ENCODE results near the gene HSPA2.

Gene HSPA2

DNA sequence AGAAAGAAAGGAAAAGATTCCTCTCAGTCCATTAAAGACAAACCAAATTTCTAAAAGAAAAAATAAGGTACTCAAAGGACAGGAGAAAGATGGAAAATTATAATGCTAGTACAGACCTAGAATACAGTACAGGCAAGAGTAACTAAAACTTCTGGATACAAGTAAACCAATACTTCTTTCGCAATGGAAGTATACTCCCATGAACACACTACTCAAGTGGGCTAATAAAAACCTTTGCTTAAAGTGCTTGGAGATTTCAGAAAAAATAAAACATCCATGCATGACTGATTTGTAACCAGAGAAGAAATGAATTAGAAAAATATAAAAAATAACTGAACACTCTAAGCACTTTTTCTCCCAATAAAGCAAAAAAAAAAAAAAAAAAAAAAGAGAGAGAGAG, 40.5 kb upstream of the HSPA2 start:
- no peaks in the 10 kb centered on the region for H3K27me3 ChIP-seq (replicated peaks)
- no peak overlapping the region for H3K4me3 ChIP-seq (ENCODE audit: low read depth, low read length)
- no peak for DNase-seq
- H3K36me3 ChIP-seq (replicated peaks), result no peaks in the 10 kb centered on the region
- TF ChIP-seq, protein P1, sequence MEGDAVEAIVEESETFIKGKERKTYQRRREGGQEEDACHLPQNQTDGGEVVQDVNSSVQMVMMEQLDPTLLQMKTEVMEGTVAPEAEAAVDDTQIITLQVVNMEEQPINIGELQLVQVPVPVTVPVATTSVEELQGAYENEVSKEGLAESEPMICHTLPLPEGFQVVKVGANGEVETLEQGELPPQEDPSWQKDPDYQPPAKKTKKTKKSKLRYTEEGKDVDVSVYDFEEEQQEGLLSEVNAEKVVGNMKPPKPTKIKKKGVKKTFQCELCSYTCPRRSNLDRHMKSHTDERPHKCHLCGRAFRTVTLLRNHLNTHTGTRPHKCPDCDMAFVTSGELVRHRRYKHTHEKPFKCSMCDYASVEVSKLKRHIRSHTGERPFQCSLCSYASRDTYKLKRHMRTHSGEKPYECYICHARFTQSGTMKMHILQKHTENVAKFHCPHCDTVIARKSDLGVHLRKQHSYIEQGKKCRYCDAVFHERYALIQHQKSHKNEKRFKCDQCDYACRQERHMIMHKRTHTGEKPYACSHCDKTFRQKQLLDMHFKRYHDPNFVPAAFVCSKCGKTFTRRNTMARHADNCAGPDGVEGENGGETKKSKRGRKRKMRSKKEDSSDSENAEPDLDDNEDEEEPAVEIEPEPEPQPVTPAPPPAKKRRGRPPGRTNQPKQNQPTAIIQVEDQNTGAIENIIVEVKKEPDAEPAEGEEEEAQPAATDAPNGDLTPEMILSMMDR (IDR thresholded peaks at IDR 0.05; ENCODE audit: low read depth, low read length, missing control alignments), result no peak
- no peak overlapping the region for H3K27ac ChIP-seq
- in situ Hi-C loops (cut with HindIII; ENCODE audit: low pct_ligation_motif_present, low sequenced_read_pairs), result no loop called here

- Histone ChIP-seq H3K36me3 (replicated peaks) (no peaks in the 10 kb centered on the region), H3K4me3 (ENCODE audit: low read depth, low read length) (peak overlapping the region; percentile 18), H3K27ac (no peak overlapping the region), H3K27me3 (replicated peaks) (no peaks in the 10 kb centered on the region)
- TF ChIP-seq, protein P1 (IDR thresholded peaks at IDR 0.05; ENCODE audit: low read depth, low read length, missing control alignments), result no peak
- in situ Hi-C loops (cut with HindIII; ENCODE audit: low pct_ligation_motif_present, low sequenced_read_pairs), result no loop called here
- peak; percentile 22 for DNase-seq
These were observed 39.0 kb upstream of the HSPA2 start for GRCh38 chr14:64501411-64502171.

DNA sequence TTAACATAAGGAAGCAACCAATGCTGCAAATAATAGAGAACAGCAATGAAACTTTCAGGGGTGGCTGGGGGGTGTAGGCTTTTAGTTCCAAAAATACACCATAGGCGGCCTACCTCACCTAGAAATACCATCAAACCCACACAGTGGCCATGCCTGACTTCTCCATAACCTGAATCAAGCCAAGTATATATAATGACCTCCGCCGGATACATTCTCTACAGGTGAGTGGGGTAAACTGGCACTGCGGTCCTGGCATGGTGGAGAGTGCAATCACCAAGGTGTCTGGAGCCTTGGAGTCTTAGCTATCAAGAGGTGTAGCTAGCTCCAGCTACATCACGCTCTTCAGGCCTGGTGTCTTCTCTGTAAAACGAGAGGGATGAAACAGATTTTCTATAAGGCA, 38.1 kb upstream of the HSPA2 start:
- in situ Hi-C loops (cut with HindIII; ENCODE audit: low pct_ligation_motif_present, low sequenced_read_pairs), result no loop called here
- no peaks in the 10 kb centered on the region for H3K36me3 ChIP-seq (replicated peaks)
- peak overlapping the region; percentile 66 for H3K4me3 ChIP-seq (ENCODE audit: low read depth, low read length)
- DNase-seq, result no peak
- no peaks in the 10 kb centered on the region for H3K27me3 ChIP-seq (replicated peaks)
- TF ChIP-seq, protein P1 (IDR thresholded peaks at IDR 0.05; ENCODE audit: low read depth, low read length, missing control alignments), result no peak
- peak overlapping the region; percentile 98 for H3K27ac ChIP-seq

GRCh38 chr14:64502887-64503433, 37.6 kb upstream of the HSPA2 start:
- TF ChIP-seq, protein P1 (IDR thresholded peaks at IDR 0.05; ENCODE audit: low read depth, low read length, missing control alignments), result no peak
- Histone ChIP-seq H3K27me3 (replicated peaks) (no peaks in the 10 kb centered on the region), H3K4me3 (ENCODE audit: low read depth, low read length) (peak overlapping the region; percentile 66), H3K36me3 (replicated peaks) (no peaks in the 10 kb centered on the region), H3K27ac (peak overlapping the region; percentile 98)
- in situ Hi-C loops (cut with HindIII; ENCODE audit: low pct_ligation_motif_present, low sequenced_read_pairs), result no loop called here
- no peak for DNase-seq

DNA sequence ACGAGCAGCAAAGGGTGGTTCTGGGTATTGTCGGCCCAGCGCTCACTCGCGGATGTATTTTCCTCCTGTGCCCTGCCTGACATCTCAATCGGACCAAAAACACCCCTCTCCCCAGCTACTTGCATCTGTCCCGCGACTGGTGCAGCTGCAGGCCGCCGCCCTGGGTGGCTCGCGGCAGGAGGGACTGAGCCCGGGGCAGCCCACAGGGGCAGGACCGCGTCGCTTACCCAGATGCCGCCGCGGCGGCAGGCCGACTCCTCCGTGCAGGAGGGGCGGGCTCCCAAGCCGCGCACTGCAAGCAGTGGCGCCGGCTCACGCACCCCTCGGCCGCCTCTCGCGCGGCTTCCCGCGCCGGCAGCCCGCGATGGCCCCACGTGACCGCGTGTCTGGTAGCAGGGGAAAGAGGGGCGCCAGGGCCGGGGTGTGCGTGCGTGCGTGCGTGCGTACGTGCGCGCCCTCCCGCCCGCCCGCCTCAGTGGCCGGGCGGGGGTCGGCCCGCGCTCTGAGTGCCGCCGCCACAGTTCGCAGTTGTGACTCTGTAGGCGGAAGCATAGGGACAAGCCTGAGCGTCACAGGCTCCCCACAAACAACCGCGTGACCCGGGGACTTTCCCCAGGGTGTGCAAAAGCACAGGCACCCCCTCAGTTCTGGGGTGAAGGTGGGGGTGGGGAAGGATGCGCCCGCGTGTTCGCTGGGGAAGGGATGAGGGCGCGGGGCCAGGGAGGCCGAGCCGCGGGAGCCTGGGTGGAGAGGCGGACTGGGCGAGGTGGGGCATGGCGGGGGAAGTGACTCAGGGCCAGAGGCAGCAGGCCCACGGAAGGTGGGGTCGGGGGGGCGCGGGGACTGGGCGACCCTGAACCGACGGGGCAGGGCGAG, 36.9 kb upstream of the HSPA2 start, which contains the start of gene ZBTB25:
Gene ZBTB25, minus strand, starts transcription at position 405 of the 876 bp plus-strand sequence. CDS start 13,305 bp downstream, outside the sequence.
- Histone ChIP-seq H3K27ac (peak within 1 kb of the TSS; percentile 98), H3K4me3 (ENCODE audit: low read depth, low read length) (peak within 1 kb of the TSS; percentile 66), H3K36me3 (replicated peaks) (no peaks in the 10 kb centered on the region), H3K27me3 (replicated peaks) (no peaks in the 10 kb centered on the region)
- TF ChIP-seq, protein P1 (IDR thresholded peaks at IDR 0.05; ENCODE audit: low read depth, low read length, missing control alignments), result no peak
- in situ Hi-C loops (cut with HindIII; ENCODE audit: low pct_ligation_motif_present, low sequenced_read_pairs), result no loop called here
- DNase-seq, result peak; percentile 88
